Measurements from ENCODE around the gene TTC33. TPM values are rescaled to one million over a fixed set of nuclear protein-coding genes. Genes with fewer than 3 reads are reported as not detected.
A peak's percentile ranks its signal among the peaks of the same experiment; 100 is the strongest.

Gene TTC33
- total RNA-seq, 1 donor from 2014 or later = 64.4 TPM

DNA sequence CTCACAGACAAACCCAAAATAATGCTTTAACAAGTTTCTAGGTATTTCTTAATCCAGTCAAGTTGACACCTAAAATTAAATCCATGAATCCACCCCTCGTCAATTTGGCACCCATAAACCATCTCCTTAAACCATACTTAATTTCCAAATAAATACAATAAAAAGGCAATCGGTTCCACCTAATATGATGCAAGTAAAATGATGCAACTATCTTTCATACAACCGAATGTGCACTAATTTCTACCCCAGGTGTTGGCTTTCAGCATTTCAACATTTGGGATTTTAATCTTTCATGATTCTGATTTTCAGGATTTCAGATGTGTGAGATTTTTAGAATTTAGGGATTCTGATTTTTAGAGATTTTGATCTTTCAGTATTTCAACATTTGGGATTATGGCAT lies 25.1 kb upstream of the TTC33 start:
- DNase-seq (ENCODE audit: low spot score in 2 of 2) (no peak), FAIRE-seq (no peak)

- FAIRE-seq (no peak), DNase-seq (ENCODE audit: low spot score in 2 of 2) (no peak)
These were observed 24.4 kb upstream of the TTC33 start for GRCh38 chr5:40780199-40780598.

GRCh38 chr5:40779561-40779960 lies 23.8 kb upstream of the TTC33 start:
- no peak for DNase-seq (ENCODE audit: low spot score in 2 of 2)
- no peak for FAIRE-seq

DNA sequence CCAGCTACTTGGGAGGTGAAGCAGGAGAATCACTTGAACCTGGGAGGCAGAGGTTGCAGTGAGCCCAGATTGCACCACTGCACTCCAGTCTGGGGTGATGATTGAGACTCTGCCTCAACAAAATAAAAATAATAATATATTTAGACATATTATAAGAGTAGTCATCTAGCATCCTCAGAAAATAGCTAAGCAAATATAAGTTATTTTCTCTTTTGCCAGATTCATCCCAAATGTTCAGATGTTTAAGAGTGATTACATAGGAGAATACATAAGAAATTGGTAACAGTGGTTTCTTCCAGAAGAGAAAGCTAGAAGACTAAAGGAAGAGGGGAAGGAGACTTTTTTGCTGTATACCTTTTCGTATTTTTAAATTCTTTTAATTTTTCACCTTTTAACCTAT lies 22.4 kb upstream of the TTC33 start:
- FAIRE-seq = no peak
- no peak for DNase-seq (ENCODE audit: low spot score in 2 of 2)

GRCh38 chr5:40776658-40776977 lies 20.9 kb upstream of the TTC33 start:
- DNase-seq (ENCODE audit: low spot score in 2 of 2) = no peak
- FAIRE-seq = no peak

GRCh38 chr5:40775846-40776657 lies 20.3 kb upstream of the TTC33 start:
- no peak for FAIRE-seq

GRCh38 chr5:40775085-40775845 lies 19.5 kb upstream of the TTC33 start:
- DNase-seq (ENCODE audit: low spot score in 2 of 2) (no peak), FAIRE-seq (no peak)

More at GRCh38 chr5:40775846-40776657, 20.3 kb upstream of the TTC33 start:
- DNase-seq (ENCODE audit: low spot score in 2 of 2) = no peak

DNA sequence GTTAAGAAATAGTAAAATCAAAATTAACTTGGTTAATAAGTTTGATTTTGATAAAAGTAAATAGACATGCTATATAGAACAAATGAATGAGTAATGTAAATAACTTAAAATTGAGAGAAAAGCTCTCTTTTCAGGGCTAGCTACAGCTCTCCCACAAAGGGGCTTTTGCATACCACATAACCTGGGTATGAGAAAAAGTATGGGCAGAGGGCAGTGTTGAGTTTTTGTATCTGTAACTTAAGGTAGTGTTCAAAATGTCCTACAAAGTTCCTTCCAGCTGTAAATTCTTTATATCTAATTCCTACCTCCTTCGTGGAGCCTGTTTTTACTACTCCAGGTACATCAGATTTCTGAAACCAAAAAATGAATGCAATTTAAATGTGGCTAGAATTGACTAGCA lies 18.9 kb upstream of the TTC33 start:
- FAIRE-seq (no peak), DNase-seq (ENCODE audit: low spot score in 2 of 2) (no peak)

DNA sequence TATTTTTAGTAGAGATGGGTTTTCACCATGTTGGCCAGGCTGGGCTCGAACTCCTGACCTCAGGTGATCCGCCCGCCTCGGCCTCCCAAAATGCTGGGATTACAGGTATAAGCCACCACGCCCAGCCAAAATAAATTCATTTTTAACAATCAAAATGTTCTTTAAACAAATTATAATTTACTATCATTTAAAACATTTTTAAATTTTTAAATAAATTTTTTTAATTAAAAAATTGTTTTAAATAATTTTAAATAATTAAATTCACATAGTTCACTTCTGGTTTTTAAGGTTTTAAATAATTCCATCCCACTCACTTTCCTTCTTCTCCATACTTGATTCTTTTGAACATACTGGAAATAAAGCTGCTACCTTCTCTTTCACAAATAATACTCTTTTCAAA lies 15.0 kb upstream of the TTC33 start:
- no peak for DNase-seq (ENCODE audit: low spot score in 2 of 2)

GRCh38 chr5:40762705-40763104 lies 6.9 kb upstream of the TTC33 start:
- DNase-seq (ENCODE audit: low spot score in 2 of 2) = no peak
- no peak for FAIRE-seq

More for the DNA sequence above, 15.0 kb upstream of the TTC33 start:
- FAIRE-seq = peak; percentile 82

DNA sequence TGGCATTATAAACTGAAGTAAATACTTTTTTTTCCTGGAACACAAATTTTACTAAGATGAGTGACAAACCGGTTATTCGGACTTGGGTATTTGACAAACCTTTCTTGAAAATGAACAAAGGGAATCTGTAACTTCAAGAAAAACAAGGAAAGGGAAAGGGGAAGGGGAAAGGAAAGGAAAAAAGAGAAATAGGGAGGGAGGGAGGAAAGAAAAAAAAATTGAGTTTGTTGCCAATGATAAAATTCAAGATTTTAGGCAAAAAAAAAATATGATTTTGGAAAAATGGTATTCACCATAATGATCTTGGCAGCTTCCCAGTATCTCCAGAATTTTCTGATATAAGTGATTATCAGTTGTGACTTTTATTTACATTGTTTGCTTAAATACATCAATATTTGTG lies 1.6 kb upstream of the TTC33 start:
- FAIRE-seq (no peak), DNase-seq (ENCODE audit: low spot score in 2 of 2) (no peak)

GRCh38 chr5:40755093-40755406 lies 711 bp downstream of the TTC33 start:
- DNase-seq (ENCODE audit: low spot score in 2 of 2) (peak; percentile 69 to 70), FAIRE-seq (no peak)

DNA sequence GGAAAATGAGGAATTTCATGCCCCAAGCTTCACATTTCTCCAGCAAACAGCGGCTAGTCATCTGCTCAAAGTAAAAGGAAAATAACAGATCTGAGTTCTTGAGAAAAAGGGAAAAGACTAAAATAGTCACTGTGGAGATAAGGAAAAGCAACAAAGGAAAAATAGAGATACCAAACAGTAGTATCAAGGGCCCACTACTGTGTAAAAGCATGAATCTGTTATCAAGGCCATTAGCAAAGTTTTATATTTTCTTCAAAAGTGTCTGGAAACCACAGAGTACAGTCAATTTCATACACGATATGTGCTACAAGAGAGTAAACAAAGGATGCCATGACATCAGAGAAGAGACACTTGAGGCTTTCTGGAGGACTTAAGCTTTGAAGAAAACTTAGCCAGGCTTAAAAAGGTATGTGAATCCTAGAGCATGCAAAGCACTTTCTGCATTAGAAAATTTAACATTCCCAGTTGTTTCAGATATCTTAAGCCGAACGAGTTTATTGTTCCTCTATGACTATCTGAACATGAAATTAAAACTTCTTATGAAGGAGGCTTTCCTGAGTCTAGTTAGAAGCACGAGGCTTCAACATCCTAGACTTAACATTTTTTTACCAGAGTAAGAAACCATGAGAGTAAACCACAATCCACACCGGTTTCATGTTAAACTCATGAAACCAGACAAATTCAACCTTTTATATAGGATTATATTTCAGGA lies 1.2 kb downstream of the TTC33 start:
- no peak for FAIRE-seq

DNA sequence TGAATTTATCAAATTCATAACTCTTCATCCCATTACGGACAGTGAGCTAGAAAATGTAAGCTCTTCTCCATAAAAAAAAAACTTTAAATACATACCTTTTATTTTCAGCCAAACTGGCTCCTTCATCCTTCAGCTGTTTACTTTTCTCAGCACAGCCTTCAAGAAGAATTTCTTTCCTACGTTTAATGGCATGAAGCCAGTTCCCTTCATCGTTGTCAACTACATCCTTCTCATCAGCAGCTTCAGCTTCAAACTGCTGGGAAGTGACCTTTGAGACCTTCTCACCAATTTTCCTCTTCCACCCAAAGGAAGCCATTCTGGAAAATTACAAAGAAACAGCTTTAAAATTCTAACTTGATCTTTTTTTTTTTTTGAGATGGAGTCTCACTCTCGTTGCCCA lies 9.1 kb downstream of the TTC33 start:
- DNase-seq (ENCODE audit: low spot score in 2 of 2) = no peak
- no peak for FAIRE-seq

More for the DNA sequence above, 1.2 kb downstream of the TTC33 start:
- no peak for DNase-seq (ENCODE audit: low spot score in 2 of 2)

DNA sequence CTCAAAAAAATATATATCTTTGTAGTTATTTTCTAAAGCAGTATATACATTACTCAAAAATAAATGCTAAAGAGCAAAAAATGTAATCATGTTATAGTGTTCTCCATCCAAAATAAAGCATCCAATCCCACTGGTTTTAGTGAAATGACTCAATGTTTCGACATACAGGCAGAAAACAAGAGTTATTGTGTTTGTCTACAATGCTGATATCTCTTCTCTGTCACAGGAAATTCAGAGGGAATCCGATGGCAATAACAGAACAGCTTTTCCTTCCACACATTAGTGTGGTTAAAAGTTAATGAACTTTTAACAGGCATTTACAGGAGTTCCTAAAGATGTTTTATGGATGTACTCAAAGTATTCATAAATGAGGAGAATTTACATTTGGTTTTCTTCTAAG lies 12.0 kb downstream of the TTC33 start:
- DNase-seq (ENCODE audit: low spot score in 2 of 2) (no peak), FAIRE-seq (no peak)

DNA sequence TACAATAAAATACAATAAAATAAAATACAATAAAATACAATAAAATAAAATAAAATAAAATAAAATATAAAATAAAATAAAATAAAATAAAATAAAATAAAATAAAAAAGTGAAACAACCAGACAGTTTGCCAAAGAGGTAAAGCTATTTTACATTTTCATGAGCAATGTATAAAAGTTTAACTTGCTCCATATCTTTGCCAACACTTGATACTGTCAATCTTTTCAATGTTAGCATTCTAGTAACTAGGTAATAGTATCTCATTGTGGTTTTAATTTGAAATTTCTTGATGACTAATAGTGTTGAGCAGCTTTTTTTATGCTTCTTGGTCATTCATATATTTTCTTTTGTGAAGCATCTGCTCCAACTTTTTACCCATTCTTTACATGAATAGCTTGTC lies 17.3 kb downstream of the TTC33 start:
- FAIRE-seq = peak; percentile 84
- DNase-seq (ENCODE audit: low spot score in 2 of 2) = no peak

DNA sequence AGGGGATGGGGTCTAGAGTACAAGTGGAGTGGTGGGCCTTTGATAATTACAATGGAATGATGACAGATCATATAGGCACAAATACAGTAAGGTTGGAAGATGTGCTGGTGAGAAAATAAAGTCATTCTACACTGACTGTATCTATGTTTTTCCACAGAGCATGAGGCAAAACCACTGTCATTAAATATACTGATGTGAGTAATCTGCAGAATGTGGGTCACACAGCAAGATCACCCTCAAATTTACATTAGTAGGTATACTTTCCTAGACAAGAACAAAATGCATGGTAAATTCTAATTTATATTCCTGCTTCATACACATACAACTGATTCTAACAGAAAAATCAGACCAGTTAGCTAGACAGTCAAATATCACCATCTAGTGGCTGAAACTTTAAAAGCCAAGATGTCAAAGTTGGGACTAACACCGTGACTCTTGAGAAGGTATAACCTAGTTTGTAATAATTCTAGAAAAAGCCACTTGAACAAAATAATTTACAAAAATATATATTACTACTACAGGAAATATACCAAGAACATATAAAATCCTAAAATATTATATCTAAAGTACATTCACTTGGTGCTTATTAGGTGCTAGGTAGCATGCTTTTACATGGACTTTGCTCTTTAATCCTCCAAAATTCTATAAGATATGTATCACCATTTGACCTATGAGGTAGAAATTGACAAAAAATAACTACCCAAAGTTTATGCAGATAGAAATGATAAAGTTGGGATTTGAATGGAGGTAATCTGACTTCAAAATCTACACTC lies 19.5 kb downstream of the TTC33 start:
- DNase-seq (ENCODE audit: low spot score in 2 of 2) = peak; percentile 32 to 33
- FAIRE-seq = peak; percentile 83

DNA sequence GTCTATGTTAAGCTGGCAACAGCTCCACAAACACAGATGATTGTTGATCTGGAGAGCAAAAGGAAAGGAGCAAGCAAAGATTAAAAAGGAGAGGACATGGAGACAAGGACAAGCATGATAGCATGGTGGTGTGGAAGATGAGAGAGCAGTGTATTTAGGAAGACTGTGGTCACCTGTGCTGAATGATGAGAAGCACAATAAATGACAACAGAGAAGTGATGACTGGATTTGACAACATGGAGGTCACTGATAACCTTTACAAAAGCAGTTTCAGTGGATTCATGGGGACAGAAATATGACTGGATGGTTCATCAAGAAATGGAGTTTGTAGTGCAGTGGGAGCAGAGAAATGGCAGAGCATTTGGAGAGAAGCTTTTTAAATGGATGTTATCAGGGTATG lies 20.2 kb downstream of the TTC33 start:
- FAIRE-seq = no peak

GRCh38 chr5:40734986-40735385 lies 20.8 kb downstream of the TTC33 start:
- no peak for DNase-seq (ENCODE audit: low spot score in 2 of 2)
- no peak for FAIRE-seq

More for the DNA sequence above, 20.2 kb downstream of the TTC33 start:
- no peak for DNase-seq (ENCODE audit: low spot score in 2 of 2)

GRCh38 chr5:40733879-40734563 lies 21.7 kb downstream of the TTC33 start:
- no peak for DNase-seq (ENCODE audit: low spot score in 2 of 2)
- no peak for FAIRE-seq

All from frontal cortex (tissue), 4 donors.